K562 (cell line): ENCODE results near the gene SDR42E2. TPM values are rescaled to one million over a fixed set of nuclear protein-coding genes. Genes with fewer than 3 reads are reported as not detected.
A peak's percentile ranks its signal among the peaks of the same experiment; 100 is the strongest.

Source experiments
- DDX20 ChIP-seq: fragments of 450-650 bp; IDR thresholded peaks from 2 replicates; pipeline ENCODE4 v1.6.1; 2016; ENCODE audit warnings: missing genetic modification characterization, low read depth, mild to moderate bottlenecking, missing compliant biosample characterization, moderate library complexity
- EHMT2 ChIP-seq: fragments of 450-650 bp; IDR thresholded peaks from 2 replicates; pipeline ENCODE4 v1.6.1; 2018; ENCODE audit warnings: antibody characterized with exemption
- FOXA3 ChIP-seq, 2 experiments: fragments of 450-650 bp in 1 of 2; sonication (generic) in 1 of 2; formaldehyde crosslinking; IDR thresholded peaks in 1 of 2; conservative IDR thresholded peaks in 1 of 2; 2 replicates each; pipeline versions ENCODE4 v1.4.0 to v1.8.0; 2020 to 2022; ENCODE audit warnings: mild to moderate bottlenecking in 2 of 2, missing genetic modification reagents in 1 of 2
- FOXM1 ChIP-seq, 2 experiments: fragments of 450-650 bp in 1 of 2; sonication (generic) in 1 of 2; formaldehyde crosslinking in 1 of 2; IDR thresholded peaks; 2 replicates each; pipeline versions ENCODE4 v1.6.1 to v1.9.0; 2017 to 2022; ENCODE audit warnings: low read depth in 2 of 2, mild to moderate bottlenecking in 2 of 2, missing genetic modification reagents in 1 of 2, moderate library complexity in 1 of 2
- MCM3 ChIP-seq: fragments of 450-650 bp; IDR thresholded peaks from 2 replicates; pipeline ENCODE4 v1.6.1; 2016
- POLR2G ChIP-seq: fragments of 200-400 bp; formaldehyde crosslinking; IDR thresholded peaks from 2 replicates; pipeline ENCODE4 v1.6.1; 2017; ENCODE audit warnings: low read depth, mild to moderate bottlenecking, antibody characterized with exemption, low read length, moderate library complexity
- SRSF3 ChIP-seq: fragments of 200-400 bp; formaldehyde crosslinking; IDR thresholded peaks from 2 replicates; pipeline ENCODE4 v1.6.1; 2016; ENCODE audit warnings: mild to moderate bottlenecking, low read length, moderate library complexity; ENCODE audit not compliant: insufficient read depth
- SUPT5H ChIP-seq: fragments of 450-650 bp; IDR thresholded peaks from 2 replicates; pipeline ENCODE4 v1.6.1; 2016
- U2AF1 ChIP-seq: fragments of 200-400 bp; formaldehyde crosslinking; optimal IDR thresholded peaks from 2 replicates; pipeline ENCODE3; 2017; ENCODE audit warnings: mild to moderate bottlenecking, low read depth, low read length, moderate library complexity
- ZNF197 ChIP-seq: fragments of 200-800 bp; sonication (Bioruptor generic); IDR thresholded peaks from 2 replicates; pipeline ENCODE4 v1.6.1; 2016; ENCODE audit warnings: low read depth, missing genetic modification characterization, missing compliant biosample characterization
- ZNF217 ChIP-seq: sonication (generic); formaldehyde crosslinking; IDR thresholded peaks from 2 replicates; pipeline ENCODE4 v1.8.0; 2022; ENCODE audit warnings: mild to moderate bottlenecking, missing genetic modification reagents
- ZSCAN29 ChIP-seq: fragments of 450-650 bp; IDR thresholded peaks from 2 replicates; pipeline ENCODE4 v1.6.1; 2017
- polyA plus RNA-seq, 8 experiments: library from polyadenylated mRNA; depleted of rRNA in 4 of 8; stranded (reverse) in 5 of 8; unstranded in 3 of 8; fragments of >200 nt; fragmentation: Nextera tagmentation in 2 of 8; fragmentation: Illumina TruSeq in 1 of 8; extraction: Ambion mirVana in 2 of 8; extraction: Trizol in 1 of 8; gene quantifications; 2 replicates each; pipeline versions ENCODE4 v1.2.1 to v1.2.3, GENCODE V29; 2011 to 2014; ENCODE audit warnings: inconsistent platforms in 1 of 8, missing spikeins in 1 of 8
- total RNA-seq, 7 experiments: library from RNA; depleted of rRNA in 6 of 7; stranded (reverse); fragments of >200 nt in 6 of 7; fragmentation: Illumina TruSeq in 2 of 7; extraction: Trizol in 2 of 7; gene quantifications; 2 replicates each; pipeline versions ENCODE4 v1.2.1 to v1.2.3, GENCODE V29; 2011 to 2021; ENCODE audit warnings: low replicate concordance in 1 of 7
- TF ChIP-seq, protein P1 (sequence below): fragments of 450-650 bp; formaldehyde crosslinking; IDR thresholded peaks from 2 replicates; pipeline ENCODE4 v1.4.0; 2022; ENCODE audit warnings: mild to moderate bottlenecking, moderate library complexity
- TF ChIP-seq, protein P2 (sequence below): fragments of 250-450 bp; sonication (Bioruptor Pico); IDR thresholded peaks from 2 replicates; pipeline ENCODE4 v1.4.0; 2020; ENCODE audit warnings: mild to moderate bottlenecking, moderate library complexity, borderline replicate concordance
- TF ChIP-seq, protein P3 (sequence below): fragments of 250-450 bp; sonication (Bioruptor Pico); IDR thresholded peaks from 2 replicates; pipeline ENCODE4 v1.8.0; 2022; ENCODE audit warnings: moderate library complexity, mild to moderate bottlenecking, inconsistent platforms
- TF ChIP-seq, protein P4 (sequence below): fragments of 450-650 bp; IDR thresholded peaks from one replicate; pipeline ENCODE4 v1.6.1; 2018; ENCODE audit warnings: mild to moderate bottlenecking, moderate library complexity; ENCODE audit not compliant: partially characterized antibody

Gene SDR42E2
- total and polyA plus RNA-seq, 9 of the 15 experiments (the other 6 are each of a cell fraction or from before 2014, with no cell fraction given): 0.03 to 0.07 (median 0.04) TPM; not detected in 4

DNA sequence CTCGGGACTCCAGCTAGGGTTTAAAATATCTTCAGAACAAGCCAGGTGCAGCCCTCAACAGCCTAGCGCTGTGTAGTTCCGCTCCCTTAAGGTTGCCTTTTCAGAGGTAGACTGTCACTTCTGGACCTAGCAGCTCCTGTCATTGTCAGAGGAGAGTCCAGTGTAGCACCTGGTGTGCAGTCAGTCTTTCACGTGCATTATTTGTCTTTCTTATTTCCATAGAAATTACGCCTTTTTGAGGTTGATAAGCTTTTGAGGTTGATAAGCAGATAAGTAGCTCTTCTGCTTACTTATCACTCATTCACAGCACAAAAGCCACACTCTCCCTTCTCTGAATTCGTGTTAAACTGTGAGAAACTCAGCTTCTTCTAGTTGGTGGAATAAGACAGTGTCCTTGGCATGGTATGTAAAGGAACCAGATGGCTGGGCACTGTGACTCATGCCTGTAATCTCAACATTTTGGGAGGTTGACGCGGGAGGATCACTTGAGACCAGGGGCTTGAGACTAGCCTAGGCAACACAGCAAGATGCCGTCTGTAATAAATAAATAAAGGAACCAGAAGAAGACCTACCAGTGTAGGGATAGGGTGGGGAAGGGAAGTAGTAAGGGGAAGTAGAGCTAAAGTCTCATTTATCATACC lies 54.0 kb downstream of the SDR42E2 start (continued):
- TF ChIP-seq POLR2G (no peak), SRSF3 (no peak), U2AF1 (no peak), FOXA3 (CRISPR knock-in tag; conservative IDR thresholded peaks at IDR 0.05 in 1 of 2, IDR thresholded peaks at IDR 0.05 in 1 of 2) (no peak; a peak in 1 of 4 replicates), MCM3 (no peak), DDX20 (no peak), ZSCAN29 (no peak), SUPT5H (no peak), EHMT2 (peak; percentile 16; the same call in 1 of the 2 replicates), ZNF217 (CRISPR knock-in tag) (no peak), FOXM1 (IDR thresholded peaks at IDR 0.05; ENCODE audit: low read depth) (peak; percentile 66; the same call in 1 of the 2 replicates), FOXM1 (CRISPR knock-in tag; IDR thresholded peaks at IDR 0.05; ENCODE audit: low read depth) (no peak), ZNF197 (CRISPR knock-in tag) (no peak)
- TF ChIP-seq, protein P1, sequence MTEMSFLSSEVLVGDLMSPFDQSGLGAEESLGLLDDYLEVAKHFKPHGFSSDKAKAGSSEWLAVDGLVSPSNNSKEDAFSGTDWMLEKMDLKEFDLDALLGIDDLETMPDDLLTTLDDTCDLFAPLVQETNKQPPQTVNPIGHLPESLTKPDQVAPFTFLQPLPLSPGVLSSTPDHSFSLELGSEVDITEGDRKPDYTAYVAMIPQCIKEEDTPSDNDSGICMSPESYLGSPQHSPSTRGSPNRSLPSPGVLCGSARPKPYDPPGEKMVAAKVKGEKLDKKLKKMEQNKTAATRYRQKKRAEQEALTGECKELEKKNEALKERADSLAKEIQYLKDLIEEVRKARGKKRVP (CRISPR knock-in tag): peak; percentile 39; the same call in 1 of the 2 replicates
- TF ChIP-seq, protein P2, sequence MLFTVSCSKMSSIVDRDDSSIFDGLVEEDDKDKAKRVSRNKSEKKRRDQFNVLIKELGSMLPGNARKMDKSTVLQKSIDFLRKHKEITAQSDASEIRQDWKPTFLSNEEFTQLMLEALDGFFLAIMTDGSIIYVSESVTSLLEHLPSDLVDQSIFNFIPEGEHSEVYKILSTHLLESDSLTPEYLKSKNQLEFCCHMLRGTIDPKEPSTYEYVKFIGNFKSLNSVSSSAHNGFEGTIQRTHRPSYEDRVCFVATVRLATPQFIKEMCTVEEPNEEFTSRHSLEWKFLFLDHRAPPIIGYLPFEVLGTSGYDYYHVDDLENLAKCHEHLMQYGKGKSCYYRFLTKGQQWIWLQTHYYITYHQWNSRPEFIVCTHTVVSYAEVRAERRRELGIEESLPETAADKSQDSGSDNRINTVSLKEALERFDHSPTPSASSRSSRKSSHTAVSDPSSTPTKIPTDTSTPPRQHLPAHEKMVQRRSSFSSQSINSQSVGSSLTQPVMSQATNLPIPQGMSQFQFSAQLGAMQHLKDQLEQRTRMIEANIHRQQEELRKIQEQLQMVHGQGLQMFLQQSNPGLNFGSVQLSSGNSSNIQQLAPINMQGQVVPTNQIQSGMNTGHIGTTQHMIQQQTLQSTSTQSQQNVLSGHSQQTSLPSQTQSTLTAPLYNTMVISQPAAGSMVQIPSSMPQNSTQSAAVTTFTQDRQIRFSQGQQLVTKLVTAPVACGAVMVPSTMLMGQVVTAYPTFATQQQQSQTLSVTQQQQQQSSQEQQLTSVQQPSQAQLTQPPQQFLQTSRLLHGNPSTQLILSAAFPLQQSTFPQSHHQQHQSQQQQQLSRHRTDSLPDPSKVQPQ (CRISPR knock-in tag): no peak
- TF ChIP-seq, protein P3, sequence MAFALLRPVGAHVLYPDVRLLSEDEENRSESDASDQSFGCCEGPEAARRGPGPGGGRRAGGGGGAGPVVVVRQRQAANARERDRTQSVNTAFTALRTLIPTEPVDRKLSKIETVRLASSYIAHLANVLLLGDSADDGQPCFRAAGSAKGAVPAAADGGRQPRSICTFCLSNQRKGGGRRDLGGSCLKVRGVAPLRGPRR: no peak
- TF ChIP-seq, protein P4, sequence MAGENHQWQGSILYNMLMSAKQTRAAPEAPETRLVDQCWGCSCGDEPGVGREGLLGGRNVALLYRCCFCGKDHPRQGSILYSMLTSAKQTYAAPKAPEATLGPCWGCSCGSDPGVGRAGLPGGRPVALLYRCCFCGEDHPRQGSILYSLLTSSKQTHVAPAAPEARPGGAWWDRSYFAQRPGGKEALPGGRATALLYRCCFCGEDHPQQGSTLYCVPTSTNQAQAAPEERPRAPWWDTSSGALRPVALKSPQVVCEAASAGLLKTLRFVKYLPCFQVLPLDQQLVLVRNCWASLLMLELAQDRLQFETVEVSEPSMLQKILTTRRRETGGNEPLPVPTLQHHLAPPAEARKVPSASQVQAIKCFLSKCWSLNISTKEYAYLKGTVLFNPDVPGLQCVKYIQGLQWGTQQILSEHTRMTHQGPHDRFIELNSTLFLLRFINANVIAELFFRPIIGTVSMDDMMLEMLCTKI: no peak
